Measurements from ENCODE around the gene PDE6G. TPM values are rescaled to one million over a fixed set of nuclear protein-coding genes. Genes with fewer than 3 reads are reported as not detected.
A peak's percentile ranks its signal among the peaks of the same experiment; 100 is the strongest.

The PDE6G gene
- total and polyA plus RNA-seq, 5 donors = 0.41 TPM; not detected in 4

- Histone ChIP-seq H3K4me3 (ENCODE audit: low read length) (no peak overlapping the region), H3K27ac (ENCODE audit: low read length) (no peak overlapping the region), H3K4me1 (ENCODE audit: control insufficient read depth, insufficient read depth, low read length) (peaks cover 2% of the 10 kb centered on the region), H3K9me3 (ENCODE audit: control insufficient read depth, low read length) (no peaks in the 10 kb centered on the region), H3K27me3 (ENCODE audit: control insufficient read depth, insufficient read depth) (no peaks in the 10 kb centered on the region)
- WGBS = 91% methylated on average over 22 of the region's 22 CpGs
- intact Hi-C loops (cut with DNase I) = no loop called here
- peak in 1 of 2 donors; percentile 3 for ATAC-seq
- DNase-seq = no peak
Measured at GRCh38 chr17:81695801-81696200, 39.5 kb upstream of the PDE6G start.

DNA sequence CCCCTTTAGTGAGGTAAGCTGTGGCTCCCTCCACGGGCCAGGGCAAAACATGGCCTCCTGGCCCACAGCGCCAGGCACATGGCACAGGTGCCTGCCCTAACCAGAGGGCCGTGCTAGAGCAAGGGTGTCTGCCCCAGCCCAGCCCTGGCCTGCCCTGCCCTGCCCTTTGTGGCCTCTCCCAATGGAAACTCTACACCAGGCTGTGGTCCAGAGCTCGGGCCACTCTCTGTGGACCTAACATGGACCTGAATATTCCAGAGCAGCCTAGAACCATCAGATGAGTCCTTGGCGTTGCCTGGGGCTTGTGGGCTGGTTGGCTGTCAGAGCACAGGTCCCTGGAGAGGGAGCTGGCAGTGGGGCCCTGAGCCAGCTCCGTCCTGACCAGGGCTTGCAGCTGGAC lies 38.9 kb upstream of the PDE6G start:
- ATAC-seq (no peak), DNase-seq (no peak)
- Histone ChIP-seq H3K27ac (ENCODE audit: low read length) (no peak overlapping the region), H3K9me3 (ENCODE audit: control insufficient read depth, low read length) (no peaks in the 10 kb centered on the region), H3K4me3 (ENCODE audit: low read length) (no peak overlapping the region), H3K4me1 (ENCODE audit: control insufficient read depth, insufficient read depth, low read length) (peaks cover 2% of the 10 kb centered on the region), H3K27me3 (ENCODE audit: control insufficient read depth, insufficient read depth) (no peaks in the 10 kb centered on the region)
- 80% methylated on average over 6 of the region's 6 CpGs for WGBS
- intact Hi-C loops (cut with DNase I) = no loop called here

DNA sequence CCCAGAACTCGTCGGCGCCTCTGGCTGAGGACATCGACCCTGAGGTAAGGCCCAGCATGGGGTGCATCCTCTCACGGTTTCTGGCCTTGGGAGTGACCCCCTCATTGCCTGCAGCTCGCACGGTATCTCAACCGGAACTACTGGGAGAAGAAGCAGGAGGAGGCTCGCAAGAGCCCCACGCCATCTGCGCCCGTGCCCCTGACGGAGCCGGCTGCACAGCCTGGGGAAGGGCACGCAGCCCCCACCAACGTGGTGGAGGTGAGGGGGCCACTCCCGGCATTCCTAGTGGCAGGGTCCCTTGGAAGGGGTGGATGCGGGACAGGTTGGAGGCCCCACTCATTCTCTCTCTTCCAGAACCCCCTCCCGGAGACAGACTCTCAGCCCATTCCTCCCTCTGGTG lies 38.5 kb upstream of the PDE6G start:
- Histone ChIP-seq H3K4me3 (ENCODE audit: low read length) (no peak overlapping the region), H3K9me3 (ENCODE audit: control insufficient read depth, low read length) (no peaks in the 10 kb centered on the region), H3K4me1 (ENCODE audit: control insufficient read depth, insufficient read depth, low read length) (peaks cover 2% of the 10 kb centered on the region), H3K27ac (ENCODE audit: low read length) (no peak overlapping the region), H3K27me3 (ENCODE audit: control insufficient read depth, insufficient read depth) (no peaks in the 10 kb centered on the region)
- no peak for ATAC-seq
- no peak for DNase-seq
- intact Hi-C loops (cut with DNase I) = no loop called here
- 94% methylated on average over 19 of the region's 19 CpGs for WGBS

DNA sequence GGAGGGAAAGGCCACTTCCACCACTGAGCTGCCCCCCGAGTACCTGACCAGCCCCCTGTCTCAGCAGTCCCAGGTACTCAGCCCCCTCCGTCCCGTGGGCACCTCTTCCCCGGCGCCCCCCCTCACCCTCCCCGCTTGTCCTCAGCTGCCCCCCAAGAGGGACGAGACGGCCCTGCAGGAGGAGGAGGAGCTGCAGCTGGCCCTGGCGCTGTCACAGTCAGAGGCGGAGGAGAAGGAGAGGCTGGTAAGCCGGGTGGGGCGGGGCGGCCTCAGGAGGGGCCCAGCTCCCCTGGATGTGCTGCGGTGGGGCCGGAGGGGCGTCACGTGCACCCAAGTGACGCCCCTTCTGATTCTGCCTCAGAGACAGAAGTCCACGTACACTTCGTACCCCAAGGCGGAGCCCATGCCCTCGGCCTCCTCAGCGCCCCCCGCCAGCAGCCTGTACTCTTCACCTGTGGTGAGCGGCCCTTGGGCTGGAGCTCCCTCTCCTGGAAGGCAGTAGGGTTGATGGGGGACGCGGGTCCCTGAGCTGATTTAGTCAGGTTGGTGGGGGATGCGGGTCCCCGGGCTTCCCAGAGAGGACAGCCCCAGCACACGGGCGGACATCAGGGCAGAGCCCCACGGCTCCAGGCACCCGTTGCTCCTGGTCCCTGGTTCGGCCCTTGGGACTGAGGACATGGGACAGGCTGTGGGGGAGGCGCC lies 37.3 kb upstream of the PDE6G start:
- peaks cover 2% of the 10 kb centered on the region for H3K4me1 ChIP-seq (ENCODE audit: control insufficient read depth, insufficient read depth, low read length)
- H3K27me3 ChIP-seq (ENCODE audit: control insufficient read depth, insufficient read depth) = no peaks in the 10 kb centered on the region
- ATAC-seq (no peak), DNase-seq (no peak)
- no peak overlapping the region for H3K27ac ChIP-seq (ENCODE audit: low read length)
- WGBS = 85% methylated on average over 35 of the region's 35 CpGs
- no peak overlapping the region for H3K4me3 ChIP-seq (ENCODE audit: low read length)
- intact Hi-C loops (cut with DNase I) = no loop called here
- no peaks in the 10 kb centered on the region for H3K9me3 ChIP-seq (ENCODE audit: control insufficient read depth, low read length)

DNA sequence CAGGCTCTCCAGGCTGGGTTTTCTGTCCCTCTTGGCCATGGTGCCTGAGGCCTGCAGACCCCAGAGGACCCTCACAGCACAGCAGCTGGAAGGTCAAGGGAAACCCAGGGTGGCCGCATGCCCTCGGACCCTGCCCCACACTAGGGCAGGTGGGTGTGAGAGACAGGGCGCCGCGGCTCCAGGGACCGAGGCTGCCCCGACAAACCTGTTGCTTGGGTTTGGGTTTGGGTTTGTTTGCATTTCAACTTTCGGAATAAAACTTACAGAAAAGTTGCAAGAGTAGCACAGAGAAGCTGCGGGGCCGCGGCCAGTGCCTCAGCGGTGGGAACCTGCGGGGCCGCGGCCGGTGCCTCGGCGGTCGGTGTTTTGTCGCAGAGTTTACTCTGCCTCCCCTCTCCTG lies 35.3 kb upstream of the PDE6G start:
- ATAC-seq (no peak), DNase-seq (no peak)
- no peaks in the 10 kb centered on the region for H3K27me3 ChIP-seq (ENCODE audit: control insufficient read depth, insufficient read depth)
- H3K9me3 ChIP-seq (ENCODE audit: control insufficient read depth, low read length) = no peaks in the 10 kb centered on the region
- 97% methylated on average over 20 of the region's 20 CpGs for WGBS
- H3K4me3 ChIP-seq (ENCODE audit: low read length) = no peak overlapping the region
- H3K27ac ChIP-seq (ENCODE audit: low read length) = no peak overlapping the region
- intact Hi-C loops (cut with DNase I) = no loop called here
- no peaks in the 10 kb centered on the region for H3K4me1 ChIP-seq (ENCODE audit: control insufficient read depth, insufficient read depth, low read length)

DNA sequence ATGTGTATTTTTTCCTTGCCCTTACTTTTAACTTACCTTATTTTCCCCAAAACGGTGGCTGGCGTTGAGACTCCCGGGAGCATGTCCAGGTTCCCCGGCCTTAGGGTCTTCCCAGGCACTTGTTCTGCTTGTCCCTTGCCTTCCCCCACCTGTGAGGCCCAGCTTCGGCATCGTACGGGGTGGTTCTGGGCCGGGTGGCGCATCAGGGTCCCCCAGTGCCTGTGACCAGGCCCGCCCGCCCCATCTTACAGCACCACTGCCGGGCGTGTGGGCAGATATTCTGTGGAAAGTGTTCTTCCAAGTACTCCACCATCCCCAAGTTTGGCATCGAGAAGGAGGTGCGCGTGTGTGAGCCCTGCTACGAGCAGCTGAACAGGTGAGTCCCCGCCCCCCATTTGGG lies 34.9 kb upstream of the PDE6G start:
- Histone ChIP-seq H3K9me3 (ENCODE audit: control insufficient read depth, low read length) (no peaks in the 10 kb centered on the region), H3K27me3 (ENCODE audit: control insufficient read depth, insufficient read depth) (no peaks in the 10 kb centered on the region), H3K4me3 (ENCODE audit: low read length) (no peak overlapping the region), H3K4me1 (ENCODE audit: control insufficient read depth, insufficient read depth, low read length) (no peaks in the 10 kb centered on the region), H3K27ac (ENCODE audit: low read length) (no peak overlapping the region)
- DNase-seq = no peak
- intact Hi-C loops (cut with DNase I) = no loop called here
- 92% methylated on average over 18 of the region's 18 CpGs for whole genome bisulfite sequencing
- ATAC-seq = no peak

GRCh38 chr17:81690549-81690948 lies 34.2 kb upstream of the PDE6G start:
- H3K4me1 ChIP-seq (ENCODE audit: control insufficient read depth, insufficient read depth, low read length) = no peaks in the 10 kb centered on the region
- no peak overlapping the region for H3K4me3 ChIP-seq (ENCODE audit: low read length)
- H3K27ac ChIP-seq (ENCODE audit: low read length) = no peak overlapping the region
- intact Hi-C loops (cut with DNase I) = no loop called here
- ATAC-seq (no peak), DNase-seq (no peak)
- H3K9me3 ChIP-seq (ENCODE audit: control insufficient read depth, low read length) = no peaks in the 10 kb centered on the region
- no peaks in the 10 kb centered on the region for H3K27me3 ChIP-seq (ENCODE audit: control insufficient read depth, insufficient read depth)
- 85% methylated on average over 17 of the region's 17 CpGs for WGBS

- 85% methylated on average over 18 of the region's 18 CpGs for WGBS
- ATAC-seq (no peak), DNase-seq (no peak)
- no peaks in the 10 kb centered on the region for H3K27me3 ChIP-seq (ENCODE audit: control insufficient read depth, insufficient read depth)
- H3K9me3 ChIP-seq (ENCODE audit: control insufficient read depth, low read length) = no peaks in the 10 kb centered on the region
- intact Hi-C loops (cut with DNase I) = no loop called here
- peaks cover 3% of the 10 kb centered on the region for H3K4me1 ChIP-seq (ENCODE audit: control insufficient read depth, insufficient read depth, low read length)
- H3K4me3 ChIP-seq (ENCODE audit: low read length) = no peak overlapping the region
- no peak overlapping the region for H3K27ac ChIP-seq (ENCODE audit: low read length)
Measured at GRCh38 chr17:81690066-81690465, 33.7 kb upstream of the PDE6G start.

DNA sequence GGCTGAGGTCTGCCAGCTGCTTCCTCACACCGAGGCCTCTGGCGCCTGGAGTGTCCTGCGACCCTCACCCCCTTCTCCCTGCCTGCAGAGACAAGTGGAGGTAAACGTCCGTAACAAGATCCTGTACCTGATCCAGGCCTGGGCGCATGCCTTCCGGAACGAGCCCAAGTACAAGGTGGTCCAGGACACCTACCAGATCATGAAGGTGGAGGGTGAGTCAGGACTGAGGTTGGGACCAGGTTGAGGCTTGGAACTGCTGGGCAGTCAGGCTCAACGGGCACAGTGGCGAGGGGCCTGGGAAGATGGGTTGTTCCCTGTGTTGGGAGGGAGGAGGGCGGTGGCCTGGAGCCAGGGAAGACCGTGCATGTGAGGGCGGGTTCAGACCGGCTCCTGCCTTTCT lies 32.3 kb upstream of the PDE6G start:
- ATAC-seq (no peak), DNase-seq (no peak)
- Histone ChIP-seq H3K27me3 (ENCODE audit: control insufficient read depth, insufficient read depth) (no peaks in the 10 kb centered on the region), H3K9me3 (ENCODE audit: control insufficient read depth, low read length) (no peaks in the 10 kb centered on the region), H3K4me3 (ENCODE audit: low read length) (no peak overlapping the region), H3K27ac (ENCODE audit: low read length) (no peak overlapping the region), H3K4me1 (ENCODE audit: control insufficient read depth, insufficient read depth, low read length) (peaks cover 6% of the 10 kb centered on the region)
- 90% methylated on average over 14 of the region's 14 CpGs for WGBS
- intact Hi-C loops (cut with DNase I) = no loop called here

GRCh38 chr17:81687770-81688541 lies 31.6 kb upstream of the PDE6G start:
- Histone ChIP-seq H3K4me3 (ENCODE audit: low read length) (no peak overlapping the region), H3K27ac (ENCODE audit: low read length) (no peak overlapping the region), H3K4me1 (ENCODE audit: control insufficient read depth, insufficient read depth, low read length) (peaks cover 6% of the 10 kb centered on the region), H3K9me3 (ENCODE audit: control insufficient read depth, low read length) (no peaks in the 10 kb centered on the region), H3K27me3 (ENCODE audit: control insufficient read depth, insufficient read depth) (no peaks in the 10 kb centered on the region)
- WGBS = 92% methylated on average over 41 of the region's 41 CpGs
- intact Hi-C loops (cut with DNase I) = no loop called here
- ATAC-seq (no peak), DNase-seq (no peak)

DNA sequence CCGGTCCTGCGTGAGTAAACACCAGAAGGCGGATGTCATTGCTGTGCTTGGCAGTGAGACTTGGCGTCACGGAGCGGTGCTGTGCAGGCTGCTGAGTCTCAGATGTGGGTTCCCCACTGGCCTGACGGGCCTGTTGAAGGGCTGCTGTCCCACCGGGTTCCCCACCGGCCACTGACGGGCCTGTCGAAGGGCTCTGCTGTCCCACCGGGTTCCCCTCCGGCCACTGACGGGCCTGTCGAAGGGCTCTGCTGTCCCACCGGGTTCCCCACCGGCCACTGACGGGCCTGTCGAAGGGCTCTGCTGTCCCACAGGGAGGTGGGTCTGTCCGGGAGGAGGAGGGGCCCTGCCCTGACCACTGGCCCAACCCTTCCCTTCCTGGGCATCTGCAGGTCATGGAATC lies 30.3 kb upstream of the PDE6G start:
- H3K27ac ChIP-seq (ENCODE audit: low read length) = no peak overlapping the region
- no peaks in the 10 kb centered on the region for H3K27me3 ChIP-seq (ENCODE audit: control insufficient read depth, insufficient read depth)
- peaks cover 6% of the 10 kb centered on the region for H3K4me1 ChIP-seq (ENCODE audit: control insufficient read depth, insufficient read depth, low read length)
- ATAC-seq (no peak), DNase-seq (no peak)
- H3K9me3 ChIP-seq (ENCODE audit: control insufficient read depth, low read length) = no peaks in the 10 kb centered on the region
- no peak overlapping the region for H3K4me3 ChIP-seq (ENCODE audit: low read length)
- 92% methylated on average over 20 of the region's 20 CpGs for WGBS
- intact Hi-C loops (cut with DNase I) = no loop called here

All from right cardiac atrium (tissue), 5 donors.